B cell (primary cell): ENCODE results near the gene RNF19B.

ENCODE experiments used
- CTCF ChIP-seq: fragments of 200-600 bp; IDR thresholded peaks from one replicate; pipeline ENCODE4 v1.8.0; 2022; ENCODE audit warnings: antibody characterized with exemption, mild to moderate bottlenecking
- EZH2 ChIP-seq: IDR thresholded peaks from 2 replicates; pipeline ENCODE4 v1.6.1; 2012; ENCODE audit warnings: borderline replicate concordance, low read depth, mild to moderate bottlenecking, moderate library complexity, low read length; ENCODE audit not compliant: insufficient read depth, poor library complexity, severe bottlenecking

DNA sequence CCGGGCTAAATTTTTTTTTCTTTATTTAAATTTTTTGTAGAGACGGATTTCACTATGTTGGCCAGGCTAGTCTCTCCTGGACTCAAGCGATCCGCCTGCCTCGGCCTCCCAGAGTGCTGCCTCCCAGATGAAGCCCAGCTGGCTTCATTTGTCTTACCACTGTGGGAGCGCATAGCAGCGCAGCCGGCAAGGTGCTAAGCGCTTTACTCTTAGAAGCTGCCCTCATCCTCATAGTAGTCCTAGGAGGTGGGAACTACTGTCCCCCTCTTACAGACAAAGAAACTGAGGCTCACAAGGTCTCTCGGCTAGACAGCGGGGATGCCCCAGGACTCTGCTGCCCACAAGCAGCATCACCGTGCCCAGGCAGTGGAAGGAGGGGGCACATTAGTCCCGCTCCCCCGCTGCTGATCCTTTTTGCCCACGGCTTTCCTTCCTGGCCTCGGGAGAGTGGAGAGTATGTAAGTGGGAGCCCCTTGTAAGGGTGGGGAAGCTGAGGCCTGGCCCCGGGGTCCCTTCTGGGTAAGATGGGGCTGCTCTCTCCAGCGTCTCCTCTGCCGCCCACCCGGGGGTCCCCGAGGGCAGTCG, 64.1 kb downstream of the RNF19B start:
- TF ChIP-seq CTCF = no peak
- TF ChIP-seq EZH2 = no peak
